HG02588 (cell line): ENCODE data around the gene MAGEA2B.
"Not testable (repeated sequence)": the region's sequence is repeated elsewhere in the genome, so short reads cannot be mapped to it uniquely, and the experiment has no call there.

Experiments
- ATAC-seq: cut with Tn5 transposase; IDR thresholded peaks from one replicate; pipeline ENCODE4 v1.9.1; 2021; ENCODE audit warnings: mild to moderate bottlenecking, moderate library complexity; ENCODE audit not compliant: unreplicated experiment

The MAGEA2B gene, protein sequence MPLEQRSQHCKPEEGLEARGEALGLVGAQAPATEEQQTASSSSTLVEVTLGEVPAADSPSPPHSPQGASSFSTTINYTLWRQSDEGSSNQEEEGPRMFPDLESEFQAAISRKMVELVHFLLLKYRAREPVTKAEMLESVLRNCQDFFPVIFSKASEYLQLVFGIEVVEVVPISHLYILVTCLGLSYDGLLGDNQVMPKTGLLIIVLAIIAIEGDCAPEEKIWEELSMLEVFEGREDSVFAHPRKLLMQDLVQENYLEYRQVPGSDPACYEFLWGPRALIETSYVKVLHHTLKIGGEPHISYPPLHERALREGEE

DNA sequence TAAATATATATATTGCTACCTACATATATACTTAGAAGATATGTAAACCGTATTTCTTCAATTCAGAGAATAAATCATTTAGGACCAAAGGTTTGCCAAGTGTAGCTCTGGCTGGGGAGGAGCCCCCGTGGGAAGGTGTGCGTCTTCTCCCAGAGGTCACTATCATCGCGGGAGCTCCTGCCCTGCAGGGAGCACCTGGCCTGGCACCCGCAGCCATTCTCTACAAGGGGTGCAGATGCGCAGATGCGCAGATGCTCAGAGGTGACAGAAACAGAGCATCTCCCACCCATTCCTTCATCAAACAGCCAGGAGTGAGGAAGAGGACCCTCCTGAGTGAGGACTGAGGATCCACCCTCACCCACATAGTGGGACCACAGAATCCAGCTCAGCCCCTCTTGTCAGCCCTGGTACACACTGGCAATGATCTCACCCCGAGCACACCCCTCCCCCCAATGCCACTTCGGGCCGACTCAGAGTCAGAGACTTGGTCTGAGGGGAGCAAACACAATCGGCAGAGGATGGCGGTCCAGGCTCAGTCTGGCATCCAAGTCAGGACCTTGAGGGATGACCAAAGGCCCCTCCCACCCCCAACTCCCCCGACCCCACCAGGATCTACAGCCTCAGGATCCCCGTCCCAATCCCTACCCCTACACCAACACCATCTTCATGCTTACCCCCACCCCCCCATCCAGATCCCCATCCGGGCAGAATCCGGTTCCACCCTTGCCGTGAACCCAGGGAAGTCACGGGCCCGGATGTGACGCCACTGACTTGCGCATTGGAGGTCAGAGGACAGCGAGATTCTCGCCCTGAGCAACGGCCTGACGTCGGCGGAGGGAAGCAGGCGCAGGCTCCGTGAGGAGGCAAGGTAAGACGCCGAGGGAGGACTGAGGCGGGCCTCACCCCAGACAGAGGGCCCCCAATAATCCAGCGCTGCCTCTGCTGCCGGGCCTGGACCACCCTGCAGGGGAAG is at the start of gene MAGEA2B:
MAGEA2B (plus strand) TSS at position 814 of the 973 bp plus-strand sequence. CDS start 2,479 bp downstream, outside the sequence.
- not testable (repeated sequence) for ATAC-seq

DNA sequence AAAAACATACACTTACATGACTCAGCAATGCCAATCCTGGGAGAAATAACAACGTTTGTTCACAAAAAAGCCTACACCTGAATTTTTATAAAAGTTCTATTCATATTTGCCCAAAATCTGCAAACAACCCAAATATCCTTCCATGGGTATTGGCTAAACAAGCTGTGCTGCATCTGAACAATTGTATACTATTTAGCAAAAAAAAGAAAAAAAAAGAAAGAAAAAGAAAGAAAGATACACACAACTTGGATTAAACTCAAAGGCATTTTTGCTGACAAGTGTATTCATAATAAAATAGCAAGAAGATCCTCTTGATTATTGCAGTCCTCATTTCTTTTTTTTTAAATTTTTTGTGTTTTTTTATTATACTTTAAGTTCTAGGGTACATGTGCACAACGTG is 40.3 kb upstream of the MAGEA2B start:
- ATAC-seq: no peak

DNA sequence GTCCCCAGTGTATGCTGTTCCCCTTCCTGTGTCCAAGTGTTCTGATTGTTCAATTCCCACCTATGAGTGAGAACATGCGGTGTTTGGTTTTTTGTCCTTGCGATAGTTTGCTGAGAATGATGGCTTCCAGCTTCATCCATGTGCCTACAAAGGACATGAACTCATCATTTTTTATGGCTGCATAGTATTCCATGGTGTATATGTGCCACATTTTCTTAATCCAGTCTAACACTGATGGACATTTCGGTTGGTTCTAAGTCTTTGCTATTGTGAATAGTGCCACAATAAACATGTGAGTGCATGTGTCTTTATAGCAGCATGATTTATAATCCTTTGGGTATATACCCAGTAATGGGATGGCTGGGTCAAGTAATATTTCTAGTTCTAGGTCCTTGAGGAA is 39.8 kb upstream of the MAGEA2B start:
- not testable (repeated sequence) for ATAC-seq

DNA sequence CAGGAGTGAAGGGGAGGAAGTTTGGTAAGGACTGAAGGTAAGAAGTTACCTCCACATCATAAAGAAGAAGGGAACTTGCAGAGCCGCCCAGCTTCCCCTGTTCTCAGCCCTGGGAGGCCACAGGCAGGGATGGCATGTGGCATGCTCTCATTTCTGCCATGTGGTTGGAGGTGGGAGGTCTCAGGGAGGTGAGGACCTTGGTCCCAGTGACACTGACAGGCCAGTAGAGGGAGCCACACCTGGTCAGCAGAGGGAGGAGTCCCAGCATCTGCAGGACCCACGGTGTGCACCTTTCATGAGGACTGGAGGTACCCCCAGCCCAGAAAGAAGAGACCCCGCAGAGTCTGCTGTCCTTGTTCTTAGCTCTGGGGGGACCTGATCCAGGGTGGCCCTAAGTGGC is 33.4 kb upstream of the MAGEA2B start:
- peak; percentile 60 for ATAC-seq

DNA sequence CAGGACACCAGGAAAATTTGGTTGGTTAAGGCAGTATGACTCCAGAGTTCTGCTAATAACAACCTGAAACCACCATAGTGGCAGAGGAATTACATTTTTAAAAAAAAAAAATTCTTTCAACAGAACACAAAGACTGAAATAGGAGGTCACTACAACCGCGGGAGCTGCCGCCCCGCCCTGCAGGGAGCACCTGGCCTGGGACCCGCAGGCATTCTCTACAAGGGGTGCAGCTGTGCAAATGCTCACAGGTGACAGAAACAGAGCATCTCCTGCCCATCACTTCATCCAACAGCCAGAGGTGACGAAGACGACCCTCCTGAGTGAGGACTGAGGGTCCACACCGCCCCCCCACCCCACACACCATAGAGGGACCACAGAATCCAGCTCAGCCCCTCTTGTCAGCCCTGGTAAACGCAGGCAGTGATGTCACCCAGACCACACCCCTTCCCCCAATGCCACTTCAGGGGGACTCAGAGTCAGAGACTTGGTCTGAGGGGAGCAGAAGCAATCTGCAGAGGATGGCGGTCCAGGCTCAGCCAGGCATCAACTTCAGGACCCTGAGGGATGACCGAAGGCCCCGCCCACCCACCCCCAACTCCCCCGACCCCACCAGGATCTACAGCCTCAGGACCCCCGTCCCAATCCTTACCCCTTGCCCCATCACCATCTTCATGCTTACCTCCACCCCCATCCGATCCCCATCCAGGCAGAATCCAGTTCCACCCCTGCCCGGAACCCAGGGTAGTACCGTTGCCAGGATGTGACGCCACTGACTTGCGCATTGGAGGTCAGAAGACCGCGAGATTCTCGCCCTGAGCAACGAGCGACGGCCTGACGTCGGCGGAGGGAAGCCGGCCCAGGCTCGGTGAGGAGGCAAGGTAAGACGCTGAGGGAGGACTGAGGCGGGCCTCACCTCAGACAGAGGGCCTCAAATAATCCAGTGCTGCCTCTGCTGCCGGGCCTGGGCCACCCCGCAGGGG is 16.2 kb upstream of the MAGEA2B start, which contains the start of gene MAGEA3:
MAGEA3 (plus strand) TSS at position 843 of the 980 bp plus-strand sequence. CDS start 2,039 bp downstream, outside the sequence.
- ATAC-seq: not testable (repeated sequence)

DNA sequence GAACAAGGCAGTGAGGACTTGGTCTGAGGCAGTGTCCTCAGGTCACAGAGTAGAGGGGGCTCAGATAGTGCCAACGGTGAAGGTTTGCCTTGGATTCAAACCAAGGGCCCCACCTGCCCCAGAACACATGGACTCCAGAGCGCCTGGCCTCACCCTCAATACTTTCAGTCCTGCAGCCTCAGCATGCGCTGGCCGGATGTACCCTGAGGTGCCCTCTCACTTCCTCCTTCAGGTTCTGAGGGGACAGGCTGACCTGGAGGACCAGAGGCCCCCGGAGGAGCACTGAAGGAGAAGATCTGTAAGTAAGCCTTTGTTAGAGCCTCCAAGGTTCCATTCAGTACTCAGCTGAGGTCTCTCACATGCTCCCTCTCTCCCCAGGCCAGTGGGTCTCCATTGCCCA is 14.0 kb upstream of the MAGEA2B start:
- ATAC-seq: not testable (repeated sequence)

DNA sequence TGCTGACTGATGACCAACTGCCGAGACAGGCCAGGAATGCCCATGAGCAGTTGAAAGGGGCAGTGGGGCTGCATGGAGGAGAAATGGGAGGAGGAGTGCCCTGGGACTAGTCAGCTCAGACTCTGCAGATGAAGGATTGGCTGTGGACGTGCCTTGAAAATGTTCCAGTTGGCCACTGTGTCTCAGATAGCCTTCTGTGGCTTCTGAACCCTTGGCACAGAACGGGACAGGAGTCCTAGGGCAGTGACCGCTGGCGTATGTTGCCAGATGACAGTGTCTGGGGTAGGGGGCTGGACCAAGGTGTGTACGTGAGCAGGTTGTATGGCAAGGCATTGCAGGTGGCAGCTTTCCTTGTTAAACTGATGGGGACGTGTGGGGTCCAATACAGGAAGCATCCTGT is 7.9 kb upstream of the MAGEA2B start:
- not testable (repeated sequence) for ATAC-seq

DNA sequence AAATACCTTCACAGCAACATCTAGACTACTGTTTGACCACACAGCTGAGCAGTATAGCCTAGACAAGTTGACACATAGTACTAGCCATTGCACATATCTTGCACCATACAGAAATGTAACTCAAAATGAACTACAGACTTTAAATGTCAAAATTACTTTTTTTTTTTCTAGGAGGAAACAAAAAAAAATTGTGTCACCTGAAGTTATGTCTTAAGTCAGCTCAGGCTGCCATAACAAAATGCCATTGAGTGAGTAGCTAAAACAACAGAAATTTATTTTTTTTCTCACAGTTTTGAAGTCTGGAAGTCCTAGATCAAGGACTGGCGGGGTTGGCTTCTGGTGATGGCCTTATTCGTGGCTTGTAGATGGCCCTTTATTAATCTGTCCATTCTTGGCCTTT is 5.3 kb upstream of the MAGEA2B start, which contains the start of gene CSAG2:
CSAG2 (minus strand) TSS at position 101 of the 400 bp plus-strand sequence. CDS start 161 bp downstream, outside the sequence.
- not testable (repeated sequence) for ATAC-seq

DNA sequence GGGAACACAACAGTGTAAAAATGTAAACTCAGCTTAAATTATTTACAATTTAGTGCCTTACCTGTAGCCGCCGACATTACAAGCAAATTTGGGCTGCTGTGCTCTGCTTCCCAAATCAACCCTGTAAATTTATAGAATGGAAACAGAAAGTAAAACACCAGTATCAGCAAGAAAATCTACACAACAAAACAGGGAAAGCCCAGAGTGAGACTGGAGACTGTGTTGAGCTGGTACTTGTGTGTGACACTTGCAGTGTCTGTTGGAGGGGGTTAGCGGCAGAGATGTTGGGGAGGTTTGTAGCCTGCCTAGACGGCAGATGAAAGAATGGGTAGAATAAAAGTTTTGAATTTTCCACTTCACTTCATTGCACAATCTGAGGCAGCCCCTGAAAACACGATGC is 1.2 kb upstream of the MAGEA2B start:
- not testable (repeated sequence) for ATAC-seq

DNA sequence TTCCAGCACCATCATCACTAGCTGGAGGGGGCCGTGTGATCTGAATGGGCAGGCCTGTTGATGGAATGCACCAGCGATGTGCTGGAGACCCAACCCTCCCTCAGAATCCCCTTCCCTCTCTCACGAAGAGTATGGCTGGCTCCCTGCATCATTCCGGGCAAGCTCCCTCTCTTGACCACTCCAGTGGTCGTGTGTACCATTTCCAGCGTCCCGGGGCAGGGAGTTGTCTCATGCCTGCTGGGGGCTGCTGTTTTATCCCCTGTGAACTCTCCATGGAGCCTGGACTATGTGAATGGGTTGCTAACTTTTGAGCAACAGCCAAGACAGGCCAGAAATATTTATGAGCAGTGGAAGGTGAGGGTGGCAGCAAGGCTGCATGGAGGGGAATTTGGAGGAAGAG is 11.0 kb downstream of the MAGEA2B start:
- no peak for ATAC-seq

DNA sequence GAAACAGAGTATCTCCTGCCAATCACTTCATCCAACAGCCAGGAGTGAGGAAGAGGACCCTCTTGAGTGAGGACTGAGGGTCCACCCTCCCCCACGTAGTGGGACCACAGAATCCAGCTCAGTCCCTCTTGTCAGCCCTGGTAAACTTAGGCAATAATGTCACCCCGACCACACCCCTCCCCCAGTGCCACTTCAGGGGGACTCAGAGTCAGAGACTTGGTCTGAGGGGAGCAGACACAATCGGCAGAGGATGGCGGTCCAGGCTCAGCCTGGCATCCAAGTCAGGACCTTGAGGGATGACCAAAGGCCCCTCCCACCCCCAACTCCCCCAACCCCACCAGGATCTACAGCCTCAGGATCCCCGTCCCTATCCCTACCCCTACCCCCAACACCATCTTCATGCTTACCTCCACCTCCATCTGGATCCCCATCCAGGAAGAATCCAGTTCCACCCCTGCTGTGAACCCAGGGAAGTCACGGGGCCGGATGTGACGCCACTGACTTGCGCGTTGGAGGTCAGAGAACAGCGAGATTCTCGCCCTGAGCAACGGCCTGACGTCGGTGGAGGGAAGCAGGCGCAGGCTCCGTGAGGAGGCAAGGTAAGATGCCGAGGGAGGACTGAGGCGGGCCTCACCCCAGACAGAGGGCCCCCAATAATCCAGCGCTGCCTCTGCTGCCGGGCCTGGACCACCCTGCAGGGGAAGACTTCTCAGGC is 19.0 kb downstream of the MAGEA2B start, which contains the start of the genes CSAG1 and MAGEA12:
CSAG1 (minus strand) TSS at position 461 of the 715 bp plus-strand sequence. CDS start 1,261 bp downstream, outside the sequence.
MAGEA12 (plus strand) TSS at position 497 of the 715 bp plus-strand sequence. CDS start 2,405 bp downstream, outside the sequence.
- no peak for ATAC-seq

DNA sequence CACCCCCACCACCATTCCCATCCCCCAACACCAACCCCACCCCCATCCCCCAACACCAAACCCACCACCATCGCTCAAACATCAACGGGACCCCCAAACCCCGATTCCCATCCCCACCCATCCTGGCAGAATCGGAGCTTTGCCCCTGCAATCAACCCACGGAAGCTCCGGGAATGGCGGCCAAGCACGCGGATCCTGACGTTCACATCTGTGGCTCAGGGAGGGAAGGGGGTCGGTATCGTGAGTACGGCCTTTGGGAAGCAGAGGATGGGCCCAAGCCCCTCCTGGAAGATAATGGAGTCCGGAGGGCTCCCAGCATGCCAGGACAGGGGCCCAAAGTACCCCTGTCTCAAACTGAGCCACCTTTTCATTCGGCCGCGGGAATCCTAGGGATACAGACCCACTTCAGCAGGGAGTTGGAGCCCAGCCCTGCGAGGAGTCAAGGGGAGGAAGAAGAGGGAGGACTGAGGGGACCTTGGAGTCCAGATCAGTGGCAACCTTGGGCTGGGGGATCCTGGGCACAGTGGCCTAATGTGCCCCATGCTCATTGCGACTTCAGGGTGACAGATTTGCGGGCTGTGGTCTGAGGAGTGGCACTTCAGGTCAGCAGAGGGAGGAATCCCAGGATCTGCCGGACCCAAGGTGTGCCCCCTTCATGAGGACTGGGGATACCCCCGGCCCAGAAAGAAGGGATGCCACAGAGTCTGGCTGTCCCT is 19.9 kb downstream of the MAGEA2B start:
- ATAC-seq: not testable (repeated sequence)

DNA sequence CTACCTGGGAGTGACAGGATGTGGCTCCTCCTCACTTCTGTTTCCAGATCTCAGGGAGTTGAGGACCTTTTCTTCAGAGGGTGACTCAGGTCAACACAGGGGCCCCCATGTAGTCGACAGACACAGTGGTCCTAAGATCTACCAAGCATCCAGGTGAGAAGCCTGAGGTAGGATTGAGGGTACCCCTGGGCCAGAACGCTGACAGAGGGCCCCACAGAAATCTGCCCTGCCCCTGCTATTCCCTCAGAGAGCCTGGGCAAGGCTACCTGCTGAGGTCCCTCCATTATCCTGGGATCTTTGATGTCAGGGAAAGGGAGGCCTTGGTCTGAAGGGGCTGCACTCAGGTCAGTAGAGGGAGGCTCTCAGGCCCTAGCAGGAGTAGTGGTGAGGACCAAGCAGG is 20.7 kb downstream of the MAGEA2B start:
- ATAC-seq: no peak

DNA sequence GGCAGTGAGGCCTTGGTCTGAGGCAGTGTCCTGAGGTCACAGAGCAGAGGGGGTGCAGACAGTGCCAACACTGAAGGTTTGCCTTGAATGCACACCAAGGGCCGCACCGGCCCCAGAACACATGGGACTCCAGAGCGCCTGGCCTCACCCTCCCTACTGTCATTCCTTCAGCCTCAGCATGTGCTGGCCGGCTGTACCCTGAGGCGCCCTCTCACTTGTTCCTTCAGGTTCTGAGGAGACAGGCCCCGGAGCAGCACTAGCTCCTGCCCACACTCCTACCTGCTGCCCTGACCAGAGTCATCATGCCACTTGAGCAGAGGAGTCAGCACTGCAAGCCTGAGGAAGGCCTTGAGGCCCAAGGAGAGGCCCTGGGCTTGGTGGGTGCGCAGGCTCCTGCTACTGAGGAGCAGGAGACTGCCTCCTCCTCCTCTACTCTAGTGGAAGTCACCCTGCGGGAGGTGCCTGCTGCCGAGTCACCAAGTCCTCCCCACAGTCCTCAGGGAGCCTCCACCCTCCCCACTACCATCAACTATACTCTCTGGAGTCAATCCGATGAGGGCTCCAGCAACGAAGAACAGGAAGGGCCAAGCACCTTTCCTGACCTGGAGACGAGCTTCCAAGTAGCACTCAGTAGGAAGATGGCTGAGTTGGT is 21.6 kb downstream of the MAGEA2B start:
- ATAC-seq: no peak

DNA sequence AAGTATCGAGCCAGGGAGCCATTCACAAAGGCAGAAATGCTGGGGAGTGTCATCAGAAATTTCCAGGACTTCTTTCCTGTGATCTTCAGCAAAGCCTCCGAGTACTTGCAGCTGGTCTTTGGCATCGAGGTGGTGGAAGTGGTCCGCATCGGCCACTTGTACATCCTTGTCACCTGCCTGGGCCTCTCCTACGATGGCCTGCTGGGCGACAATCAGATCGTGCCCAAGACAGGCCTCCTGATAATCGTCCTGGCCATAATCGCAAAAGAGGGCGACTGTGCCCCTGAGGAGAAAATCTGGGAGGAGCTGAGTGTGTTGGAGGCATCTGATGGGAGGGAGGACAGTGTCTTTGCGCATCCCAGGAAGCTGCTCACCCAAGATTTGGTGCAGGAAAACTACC is 22.1 kb downstream of the MAGEA2B start:
- not testable (repeated sequence) for ATAC-seq

DNA sequence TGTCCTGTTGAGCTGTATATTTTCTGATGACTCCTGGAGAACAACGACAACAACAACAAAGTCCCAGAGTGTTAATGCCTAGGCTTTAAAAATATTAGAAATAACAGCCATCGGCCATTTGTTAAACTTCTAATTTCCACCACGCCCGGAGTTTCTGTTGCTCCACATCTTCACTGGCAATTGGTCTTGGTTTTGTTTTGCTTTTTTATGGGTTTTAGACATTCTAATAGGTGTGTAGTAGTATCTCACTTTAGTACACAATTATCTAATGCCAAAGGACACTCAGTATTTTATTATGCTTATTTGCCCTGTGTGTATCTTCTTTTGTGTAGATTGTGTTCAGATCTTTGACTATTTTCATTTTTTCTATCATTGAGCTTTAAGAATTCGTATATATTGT is 24.1 kb downstream of the MAGEA2B start:
- ATAC-seq: no peak

DNA sequence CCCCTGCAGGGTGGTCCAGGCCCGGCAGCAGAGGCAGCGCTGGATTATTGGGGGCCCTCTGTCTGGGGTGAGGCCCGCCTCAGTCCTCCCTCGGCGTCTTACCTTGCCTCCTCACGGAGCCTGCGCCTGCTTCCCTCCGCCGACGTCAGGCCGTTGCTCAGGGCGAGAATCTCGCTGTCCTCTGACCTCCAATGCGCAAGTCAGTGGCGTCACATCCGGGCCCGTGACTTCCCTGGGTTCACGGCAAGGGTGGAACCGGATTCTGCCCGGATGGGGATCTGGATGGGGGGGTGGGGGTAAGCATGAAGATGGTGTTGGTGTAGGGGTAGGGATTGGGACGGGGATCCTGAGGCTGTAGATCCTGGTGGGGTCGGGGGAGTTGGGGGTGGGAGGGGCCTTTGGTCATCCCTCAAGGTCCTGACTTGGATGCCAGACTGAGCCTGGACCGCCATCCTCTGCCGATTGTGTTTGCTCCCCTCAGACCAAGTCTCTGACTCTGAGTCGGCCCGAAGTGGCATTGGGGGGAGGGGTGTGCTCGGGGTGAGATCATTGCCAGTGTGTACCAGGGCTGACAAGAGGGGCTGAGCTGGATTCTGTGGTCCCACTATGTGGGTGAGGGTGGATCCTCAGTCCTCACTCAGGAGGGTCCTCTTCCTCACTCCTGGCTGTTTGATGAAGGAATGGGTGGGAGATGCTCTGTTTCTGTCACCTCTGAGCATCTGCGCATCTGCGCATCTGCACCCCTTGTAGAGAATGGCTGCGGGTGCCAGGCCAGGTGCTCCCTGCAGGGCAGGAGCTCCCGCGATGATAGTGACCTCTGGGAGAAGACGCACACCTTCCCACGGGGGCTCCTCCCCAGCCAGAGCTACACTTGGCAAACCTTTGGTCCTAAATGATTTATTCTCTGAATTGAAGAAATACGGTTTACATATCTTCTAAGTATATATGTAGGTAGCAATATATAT is 39.5 kb downstream of the MAGEA2B start, which contains the start of gene MAGEA2:
MAGEA2 (minus strand) TSS at position 157 of the 965 bp plus-strand sequence. CDS start 2,479 bp downstream, outside the sequence.
- ATAC-seq: not testable (repeated sequence)
